Measurements from ENCODE around the gene DENND4C.

DENND4C gene

DNA sequence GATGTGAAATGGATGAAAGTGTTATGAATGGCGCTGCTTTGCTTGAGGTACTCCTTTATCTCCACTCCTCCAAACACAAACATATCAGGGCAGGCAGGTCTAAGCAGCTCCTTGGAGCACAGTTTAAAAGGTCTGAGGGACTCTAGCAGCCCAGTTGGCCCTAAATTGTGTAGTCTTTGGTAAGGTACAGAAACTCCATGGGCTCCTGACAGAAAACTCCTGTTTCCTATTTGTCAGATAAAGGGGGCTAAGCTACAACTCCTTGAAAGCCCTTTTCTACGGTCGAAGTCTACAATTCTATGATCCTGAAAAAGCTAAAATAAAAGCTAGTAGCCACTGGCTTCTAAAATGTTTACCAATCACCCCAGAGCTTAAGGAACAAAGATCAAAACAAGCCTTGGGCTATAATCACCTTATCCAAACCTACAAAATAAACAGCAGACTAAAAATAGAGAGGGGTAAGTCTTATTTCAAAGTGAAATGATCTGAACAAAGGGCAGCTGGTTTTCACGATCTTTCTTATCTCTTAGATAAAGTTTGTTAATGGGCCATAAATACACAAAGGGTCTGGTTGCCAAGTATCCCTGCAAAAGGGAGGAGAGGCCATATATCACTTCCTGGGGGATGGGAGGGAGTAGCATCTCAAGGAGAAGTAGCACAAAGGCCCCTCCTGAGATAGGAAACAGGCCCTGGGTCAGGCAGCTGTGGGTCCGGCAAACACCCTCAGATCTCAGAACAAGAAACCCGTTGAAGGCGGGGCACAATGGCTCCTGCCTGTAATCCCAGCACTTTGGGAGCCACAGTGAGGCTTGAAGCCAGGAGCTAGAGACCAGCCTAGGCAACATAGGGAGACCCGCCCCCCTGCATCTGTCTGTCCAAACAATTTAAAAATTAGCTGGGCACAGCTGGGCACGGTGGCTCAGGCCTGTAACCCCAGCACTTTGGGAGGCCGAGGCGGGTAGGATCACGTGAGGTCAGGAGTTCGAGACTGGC lies 28.3 kb upstream of the DENND4C start:
- no peaks in the 10 kb centered on the region for H3K27me3 Mint-ChIP-seq (ENCODE audit: low read depth)
- H3K4me1 Mint-ChIP-seq (ENCODE audit: low read depth), result peaks cover 11% of the 10 kb centered on the region
- H3K9me3 Mint-ChIP-seq, result no peaks in the 10 kb centered on the region
- no peak for DNase-seq (ENCODE audit: low spot score)
- no peak overlapping the region for H3K4me3 Mint-ChIP-seq
- no peaks in the 10 kb centered on the region for H3K36me3 Mint-ChIP-seq (ENCODE audit: low read depth)
- no peak overlapping the region for H3K27ac Mint-ChIP-seq

DNA sequence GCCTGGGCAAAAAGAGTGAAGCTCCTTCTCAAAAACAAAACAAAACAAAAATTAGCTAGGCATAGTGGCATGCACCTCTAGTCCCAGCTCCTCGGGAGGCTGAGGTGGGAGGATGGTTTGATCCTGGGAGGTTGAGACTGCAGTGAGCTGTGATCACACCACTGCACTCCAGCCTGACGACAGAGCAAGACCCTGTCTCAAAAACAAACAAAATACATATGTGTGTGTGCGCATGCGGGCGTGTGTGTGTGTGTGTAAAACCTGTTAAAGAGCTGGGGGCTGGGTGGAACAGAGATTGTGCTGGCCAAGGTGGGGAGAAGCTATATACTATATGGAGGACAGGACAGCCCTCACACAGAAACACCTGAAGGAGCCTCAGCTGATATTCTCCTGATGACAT lies 27.4 kb upstream of the DENND4C start:
- DNase-seq (ENCODE audit: low spot score), result no peak
- peaks cover 11% of the 10 kb centered on the region for H3K4me1 Mint-ChIP-seq (ENCODE audit: low read depth)
- no peaks in the 10 kb centered on the region for H3K36me3 Mint-ChIP-seq (ENCODE audit: low read depth)
- no peaks in the 10 kb centered on the region for H3K27me3 Mint-ChIP-seq (ENCODE audit: low read depth)
- H3K4me3 Mint-ChIP-seq, result no peak overlapping the region
- H3K9me3 Mint-ChIP-seq, result no peaks in the 10 kb centered on the region
- no peak overlapping the region for H3K27ac Mint-ChIP-seq

DNA sequence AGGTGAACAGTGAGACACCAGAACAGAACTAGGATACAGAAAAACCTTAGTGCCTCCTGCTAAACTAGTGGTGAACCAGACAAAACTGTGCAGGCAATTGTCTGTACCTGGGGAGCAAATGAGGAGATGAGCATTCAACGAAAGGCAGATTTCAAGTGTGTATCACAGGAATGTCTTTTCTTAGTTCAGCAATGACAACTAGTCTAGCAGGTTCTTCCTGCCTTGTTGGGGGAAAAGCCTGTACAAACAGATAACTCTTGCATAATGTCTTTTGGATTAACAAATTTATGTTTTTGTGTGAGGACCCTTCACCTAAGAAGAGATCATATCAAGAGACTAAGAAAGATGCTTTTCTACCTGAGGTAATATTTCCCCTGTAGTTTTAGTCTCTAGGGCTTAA lies 21.8 kb upstream of the DENND4C start:
- Mint-ChIP-seq H3K9me3 (no peaks in the 10 kb centered on the region), H3K4me3 (no peak overlapping the region), H3K27me3 (ENCODE audit: low read depth) (peaks cover 9% of the 10 kb centered on the region), H3K4me1 (ENCODE audit: low read depth) (no peaks in the 10 kb centered on the region), H3K36me3 (ENCODE audit: low read depth) (no peaks in the 10 kb centered on the region), H3K27ac (no peak overlapping the region)
- DNase-seq (ENCODE audit: low spot score), result no peak

DNA sequence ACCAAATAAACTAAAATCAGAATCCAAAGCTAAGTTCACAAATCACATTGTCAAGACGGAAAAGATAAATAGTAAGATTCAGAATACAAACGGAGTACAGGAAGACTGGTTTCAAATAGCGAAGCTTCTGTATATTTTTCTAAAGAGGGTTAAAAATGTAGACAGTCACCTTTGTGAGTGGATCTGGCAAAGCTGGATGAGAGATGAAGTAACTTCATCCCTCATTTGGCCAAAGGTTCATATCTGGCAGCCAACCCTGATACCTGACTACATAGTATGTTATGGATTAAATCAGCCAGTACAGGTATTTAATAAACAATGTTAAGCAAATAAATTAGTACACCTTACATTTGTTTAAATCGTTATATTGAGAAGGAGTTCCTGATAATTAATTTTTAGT lies 21.3 kb upstream of the DENND4C start:
- Mint-ChIP-seq H3K27me3 (ENCODE audit: low read depth) (peaks cover 9% of the 10 kb centered on the region), H3K4me3 (no peak overlapping the region), H3K4me1 (ENCODE audit: low read depth) (no peaks in the 10 kb centered on the region), H3K36me3 (ENCODE audit: low read depth) (no peaks in the 10 kb centered on the region), H3K27ac (no peak overlapping the region), H3K9me3 (no peaks in the 10 kb centered on the region)
- DNase-seq (ENCODE audit: low spot score), result no peak

DNA sequence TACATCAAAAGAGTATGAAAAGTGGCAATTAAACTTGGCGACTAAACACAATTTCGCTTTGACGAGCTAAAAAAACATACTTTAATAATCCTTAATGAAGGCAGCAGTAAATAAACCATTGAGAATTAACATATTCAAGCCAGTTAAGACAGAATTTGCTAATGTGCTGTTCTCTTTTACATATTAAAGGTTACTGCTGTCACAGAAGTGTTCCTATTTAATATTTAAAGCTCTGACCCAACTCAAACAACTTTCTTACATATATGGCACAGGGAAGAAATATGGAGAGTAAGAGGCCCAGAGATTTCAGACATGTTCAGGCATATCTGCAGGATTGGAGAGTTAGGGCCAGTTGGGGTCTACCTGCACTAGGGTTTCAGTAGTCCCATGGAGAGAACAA lies 16.7 kb upstream of the DENND4C start:
- Mint-ChIP-seq H3K36me3 (ENCODE audit: low read depth) (no peaks in the 10 kb centered on the region), H3K27me3 (ENCODE audit: low read depth) (peaks cover 9% of the 10 kb centered on the region), H3K27ac (no peak overlapping the region), H3K4me1 (ENCODE audit: low read depth) (no peaks in the 10 kb centered on the region), H3K4me3 (no peak overlapping the region), H3K9me3 (no peaks in the 10 kb centered on the region)
- DNase-seq (ENCODE audit: low spot score), result no peak

DNA sequence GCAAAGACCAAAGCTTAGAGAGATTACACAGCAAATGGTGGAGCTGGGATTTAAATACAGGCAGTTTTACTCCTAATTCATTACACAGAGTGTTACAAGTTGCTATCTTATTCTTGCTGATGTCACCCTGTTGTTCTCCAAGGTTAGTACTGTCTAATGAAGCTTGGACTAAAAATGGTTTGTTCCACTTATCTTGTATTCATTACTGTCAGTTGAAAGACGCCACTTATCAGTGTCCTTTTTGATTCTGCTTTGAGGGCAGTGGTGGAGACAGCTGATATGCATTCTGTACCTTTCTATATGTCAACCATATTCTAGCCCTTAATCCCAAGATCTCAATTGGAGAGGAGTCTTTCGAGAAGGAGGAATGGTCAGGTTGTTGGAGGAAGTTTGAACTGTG lies 14.0 kb upstream of the DENND4C start:
- DNase-seq (ENCODE audit: low spot score), result no peak
- Mint-ChIP-seq H3K9me3 (no peaks in the 10 kb centered on the region), H3K36me3 (ENCODE audit: low read depth) (no peaks in the 10 kb centered on the region), H3K27me3 (ENCODE audit: low read depth) (peaks cover 2% of the 10 kb centered on the region), H3K4me1 (ENCODE audit: low read depth) (no peaks in the 10 kb centered on the region), H3K27ac (no peak overlapping the region), H3K4me3 (no peak overlapping the region)

DNA sequence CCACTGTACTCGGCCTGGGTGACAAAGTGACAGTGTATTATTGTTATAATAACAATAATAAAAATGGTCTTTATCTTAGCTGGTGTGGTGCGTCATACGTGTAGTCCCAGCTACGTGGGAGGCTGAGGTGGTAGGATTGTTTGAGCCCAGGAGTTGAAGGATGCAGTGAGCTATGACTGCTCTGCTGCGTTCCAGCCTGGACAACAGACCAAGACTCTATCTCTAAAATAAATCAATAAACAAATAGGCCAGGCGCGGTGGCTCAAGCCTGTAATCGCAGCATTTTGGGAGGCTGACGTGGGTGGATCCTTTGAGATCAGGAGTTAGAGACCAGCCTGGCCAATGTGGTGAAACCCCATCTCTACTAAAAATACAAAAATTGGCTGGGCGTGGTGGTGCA lies 9.2 kb upstream of the DENND4C start:
- H3K4me1 Mint-ChIP-seq (ENCODE audit: low read depth), result no peaks in the 10 kb centered on the region
- peaks cover 2% of the 10 kb centered on the region for H3K27me3 Mint-ChIP-seq (ENCODE audit: low read depth)
- no peak overlapping the region for H3K27ac Mint-ChIP-seq
- H3K4me3 Mint-ChIP-seq, result no peak overlapping the region
- DNase-seq (ENCODE audit: low spot score), result no peak
- H3K36me3 Mint-ChIP-seq (ENCODE audit: low read depth), result no peaks in the 10 kb centered on the region
- H3K9me3 Mint-ChIP-seq, result no peaks in the 10 kb centered on the region

DNA sequence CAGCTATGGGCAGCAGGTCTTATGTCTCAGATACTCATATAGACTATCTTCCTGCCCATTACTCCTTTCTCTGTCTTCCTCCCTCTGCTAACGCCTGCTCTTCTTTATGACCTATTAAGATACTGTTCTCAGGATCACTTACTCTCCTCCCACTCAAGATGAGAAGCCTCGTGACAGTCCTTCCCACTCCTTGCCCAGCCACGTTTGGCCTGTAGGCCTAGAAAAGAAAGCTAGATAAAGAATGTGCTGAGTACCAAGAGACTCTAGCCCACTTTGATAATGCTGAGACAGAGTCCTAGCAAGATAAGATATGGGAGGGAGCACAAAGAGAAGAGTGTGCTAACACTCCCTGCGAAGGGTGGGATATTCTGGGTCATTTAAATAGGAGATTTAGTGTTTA lies 6.8 kb upstream of the DENND4C start:
- H3K27ac Mint-ChIP-seq, result no peak overlapping the region

DNA sequence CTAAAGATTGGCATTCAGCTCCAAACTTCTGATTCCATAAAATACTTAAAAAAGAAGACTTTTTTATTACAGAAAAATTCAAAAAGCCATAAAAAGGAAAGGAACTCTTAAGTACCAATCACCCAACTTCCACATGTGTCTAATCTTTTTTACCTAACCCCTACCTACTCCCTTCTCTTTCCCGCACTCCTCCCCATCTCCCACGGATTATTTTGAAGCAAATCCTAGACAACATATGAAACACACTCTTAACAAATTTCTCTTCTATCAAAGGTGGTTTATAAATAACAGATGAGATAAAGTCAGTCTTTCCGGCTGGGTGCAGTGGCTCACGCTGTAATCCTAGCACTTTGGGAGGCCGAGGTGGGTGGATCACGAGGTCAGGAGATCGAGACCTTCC lies 5.9 kb upstream of the DENND4C start:
- Mint-ChIP-seq H3K27ac (no peak overlapping the region), H3K9me3 (no peaks in the 10 kb centered on the region), H3K36me3 (ENCODE audit: low read depth) (no peaks in the 10 kb centered on the region), H3K4me1 (ENCODE audit: low read depth) (no peaks in the 10 kb centered on the region), H3K27me3 (ENCODE audit: low read depth) (no peaks in the 10 kb centered on the region), H3K4me3 (no peak overlapping the region)
- no peak for DNase-seq (ENCODE audit: low spot score)

More for the DNA sequence above, 6.8 kb upstream of the DENND4C start:
- H3K9me3 Mint-ChIP-seq, result no peaks in the 10 kb centered on the region
- no peaks in the 10 kb centered on the region for H3K4me1 Mint-ChIP-seq (ENCODE audit: low read depth)
- peaks cover 2% of the 10 kb centered on the region for H3K27me3 Mint-ChIP-seq (ENCODE audit: low read depth)
- no peak for DNase-seq (ENCODE audit: low spot score)
- H3K4me3 Mint-ChIP-seq, result no peak overlapping the region
- no peaks in the 10 kb centered on the region for H3K36me3 Mint-ChIP-seq (ENCODE audit: low read depth)

DNA sequence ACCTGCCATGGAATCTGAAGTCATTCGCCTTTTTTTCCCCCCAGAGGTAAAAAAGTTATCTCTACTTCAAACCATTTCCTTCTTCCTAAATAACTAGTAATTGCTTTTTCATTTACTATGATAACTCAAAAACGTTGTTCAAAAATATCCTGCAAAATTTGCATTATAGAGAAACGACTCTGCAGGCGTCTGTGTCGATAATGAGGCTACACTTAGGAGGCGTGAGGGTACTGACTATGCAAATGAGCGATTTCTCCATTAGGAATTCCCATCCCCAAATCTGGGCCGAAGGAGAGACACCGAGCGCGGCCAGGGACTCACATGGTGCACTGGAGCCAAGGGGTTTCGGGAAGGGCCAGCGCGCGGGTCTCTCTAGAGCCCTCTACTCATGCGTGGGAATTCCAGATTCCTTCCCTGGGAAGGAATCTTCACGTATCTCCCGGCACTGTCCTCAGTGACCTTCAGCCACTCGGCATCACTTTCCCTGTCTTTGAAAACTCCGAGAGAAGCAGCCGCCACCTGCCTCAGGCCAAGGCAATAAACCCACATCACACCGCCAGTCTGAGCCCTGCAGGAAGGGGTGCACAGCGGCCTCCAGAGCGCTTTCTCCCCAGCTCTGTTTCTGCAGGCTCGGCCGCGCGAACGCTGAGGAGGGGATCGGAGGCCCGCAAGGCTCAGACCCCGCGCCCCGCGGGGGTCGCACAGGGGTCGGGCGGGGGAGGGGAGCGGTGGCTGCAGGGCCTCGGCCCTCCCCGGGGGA lies 718 bp upstream of the DENND4C start:
- Mint-ChIP-seq H3K27me3 (ENCODE audit: low read depth) (no peaks in the 10 kb centered on the region), H3K4me1 (ENCODE audit: low read depth) (peaks cover 4% of the 10 kb centered on the region), H3K4me3 (peak overlapping the region; percentile 79), H3K27ac (peak overlapping the region; percentile 57), H3K36me3 (ENCODE audit: low read depth) (no peaks in the 10 kb centered on the region), H3K9me3 (no peaks in the 10 kb centered on the region)
- no peak for DNase-seq (ENCODE audit: low spot score)

DNA sequence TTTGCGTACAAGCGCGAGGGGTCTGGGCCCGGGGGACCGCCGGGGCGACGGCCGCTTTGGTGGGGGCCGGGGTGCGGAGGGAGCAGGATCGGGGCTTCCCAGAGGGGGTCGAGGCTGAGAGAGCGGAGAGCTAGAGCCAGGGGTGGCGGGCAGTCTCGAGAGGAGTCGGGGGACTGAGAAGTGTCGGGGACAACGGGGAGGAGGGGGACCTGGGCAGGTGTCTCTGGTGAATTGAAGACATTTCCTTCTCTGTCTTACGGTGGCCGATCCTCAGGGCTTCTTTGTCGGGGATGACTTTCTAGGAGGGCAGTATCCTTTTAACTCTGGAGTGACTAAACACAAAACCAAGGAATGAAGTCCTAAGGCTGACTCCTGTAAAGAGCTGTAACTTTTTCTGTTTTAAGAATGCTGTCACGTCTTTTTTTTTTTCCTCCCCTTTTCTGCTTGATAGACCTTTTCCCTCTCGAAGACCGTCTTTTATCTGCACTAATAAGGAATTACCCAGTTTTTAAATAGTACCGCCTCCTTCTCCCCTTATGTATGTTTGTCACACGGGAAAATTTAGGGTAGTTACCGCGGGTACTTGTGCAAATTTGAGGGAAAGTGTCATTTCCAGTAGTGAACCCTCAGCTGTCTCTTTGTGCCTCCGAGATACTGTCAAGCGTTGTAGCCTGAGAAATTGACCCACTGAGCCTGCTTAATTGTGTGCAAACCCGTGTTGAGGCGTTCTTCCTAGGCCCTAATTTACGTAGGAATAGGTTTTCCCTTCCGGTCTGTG lies 822 bp downstream of the DENND4C start:
- no peak for DNase-seq (ENCODE audit: low spot score)
- H3K9me3 Mint-ChIP-seq, result no peaks in the 10 kb centered on the region
- no peaks in the 10 kb centered on the region for H3K27me3 Mint-ChIP-seq (ENCODE audit: low read depth)
- H3K4me3 Mint-ChIP-seq, result no peak overlapping the region
- H3K27ac Mint-ChIP-seq, result no peak overlapping the region
- peaks cover 6% of the 10 kb centered on the region for H3K4me1 Mint-ChIP-seq (ENCODE audit: low read depth)
- no peaks in the 10 kb centered on the region for H3K36me3 Mint-ChIP-seq (ENCODE audit: low read depth)

DNA sequence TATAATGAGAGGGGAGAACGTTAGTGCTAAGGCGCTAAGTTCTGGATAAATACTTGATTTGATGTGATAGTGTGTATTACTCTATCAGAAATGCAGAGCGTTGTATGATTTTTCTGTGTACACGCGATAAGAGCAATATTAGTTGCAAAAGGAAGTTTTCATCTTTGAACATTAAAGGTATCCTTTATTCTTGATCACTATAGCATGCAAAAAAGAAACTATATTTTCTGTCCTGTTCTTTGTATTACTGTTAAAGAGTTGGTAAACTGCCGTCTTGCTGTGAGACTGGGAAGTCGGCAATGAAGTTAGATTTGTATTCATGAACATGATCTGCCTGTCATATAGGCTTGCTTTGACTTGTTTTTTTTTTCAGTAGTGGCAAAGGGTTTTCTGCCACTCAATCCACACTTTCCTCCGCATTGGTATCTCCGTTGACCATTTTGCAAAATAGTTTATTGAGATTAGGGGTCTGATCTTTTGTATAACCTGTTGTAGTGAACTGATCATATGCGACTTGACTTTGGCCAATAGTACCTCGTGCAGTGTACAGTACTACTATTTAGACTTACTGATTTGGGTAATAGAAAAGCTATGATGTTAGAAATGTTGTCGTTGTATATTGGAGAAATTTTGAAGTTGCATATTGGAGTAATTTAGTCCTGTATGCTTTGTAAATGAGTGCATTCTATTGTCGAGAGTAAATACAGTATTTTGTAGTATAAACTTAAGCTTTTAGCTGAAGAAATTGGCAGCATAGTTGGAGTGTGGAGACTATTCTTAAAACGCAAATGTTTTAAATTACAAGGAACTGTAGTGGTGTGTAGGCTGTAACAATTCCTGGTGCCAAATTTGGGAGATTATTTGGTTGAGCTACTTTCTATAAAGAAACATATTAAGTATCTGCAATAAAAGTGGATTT lies 1.7 kb downstream of the DENND4C start:
- no peaks in the 10 kb centered on the region for H3K9me3 Mint-ChIP-seq
- H3K27ac Mint-ChIP-seq, result no peak overlapping the region
- no peaks in the 10 kb centered on the region for H3K36me3 Mint-ChIP-seq (ENCODE audit: low read depth)
- DNase-seq (ENCODE audit: low spot score), result no peak
- peaks cover 7% of the 10 kb centered on the region for H3K4me1 Mint-ChIP-seq (ENCODE audit: low read depth)
- H3K4me3 Mint-ChIP-seq, result no peak overlapping the region
- H3K27me3 Mint-ChIP-seq (ENCODE audit: low read depth), result no peaks in the 10 kb centered on the region

DNA sequence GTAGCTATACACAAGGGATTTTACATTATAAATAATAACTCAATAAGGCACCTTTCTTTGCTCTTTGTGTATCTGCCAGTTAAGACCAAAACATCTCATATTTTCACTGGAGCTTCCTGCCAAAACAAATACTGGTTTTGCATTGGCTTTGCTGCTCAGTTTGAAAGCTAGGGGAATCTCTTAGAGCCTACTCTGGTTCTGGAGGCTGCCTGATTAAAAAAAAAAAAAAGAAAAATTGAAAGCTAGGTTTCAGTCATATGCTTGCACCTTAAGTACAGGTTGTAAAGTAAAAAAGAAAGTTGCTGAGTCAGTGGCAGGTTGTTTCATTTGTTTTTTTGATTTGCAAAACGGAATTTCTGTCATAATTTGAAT lies 2.3 kb downstream of the DENND4C start:
- no peak overlapping the region for H3K4me3 Mint-ChIP-seq
- H3K9me3 Mint-ChIP-seq, result no peaks in the 10 kb centered on the region
- no peaks in the 10 kb centered on the region for H3K36me3 Mint-ChIP-seq (ENCODE audit: low read depth)
- H3K27me3 Mint-ChIP-seq (ENCODE audit: low read depth), result no peaks in the 10 kb centered on the region
- H3K4me1 Mint-ChIP-seq (ENCODE audit: low read depth), result peaks cover 7% of the 10 kb centered on the region
- no peak for DNase-seq (ENCODE audit: low spot score)
- no peak overlapping the region for H3K27ac Mint-ChIP-seq
